ENCODE results near the gene TAMALIN.

- no peak for TF ChIP-seq POLR2AphosphoS5 (IDR thresholded peaks at IDR 0.05; ENCODE audit: low read depth, low read length)
- TF ChIP-seq POLR2A (IDR thresholded peaks at IDR 0.05; ENCODE audit: low read depth, low read length) = no peak
- TF ChIP-seq TAF1 (IDR thresholded peaks at IDR 0.05; ENCODE audit: low read depth, low read length) = no peak
- no peak for TF ChIP-seq SPI1 (IDR thresholded peaks at IDR 0.05; ENCODE audit: low read depth, low read length)
- no peak for TF ChIP-seq POU2F2 (IDR thresholded peaks at IDR 0.05; ENCODE audit: low read depth, low read length)
Measured at GRCh38 chr12:52011602-52012214, 5.0 kb downstream of the TAMALIN start.

Data from GM12891 (cell line).